Activated CD4-positive, alpha-beta T cell treated with anti-CD3 and anti-CD28 coated beads for 36 hours (primary cell): ENCODE measurements around the gene STON2. TPM values are rescaled to one million over a fixed set of nuclear protein-coding genes. Genes with fewer than 3 reads are reported as not detected.

Source experiments
- ATAC-seq: fragments of 200-7000 bp; cut with Tn5 transposase; one replicate; pipeline ENCODE4 v1.10.0; 2021; ENCODE audit warnings: mild to moderate bottlenecking, moderate library complexity
- CTCF ChIA-PET: fragments of 350-600 bp; sonication (Branson Sonifier 250); formaldehyde crosslinking; loops from one replicate; lab custom pipeline; 2021; ENCODE audit warnings: antibody characterized with exemption; lab: Charles Lee
- POLR2A ChIA-PET: fragments of 350-600 bp; sonication (Branson Sonifier 250); formaldehyde crosslinking; loops from one replicate; lab custom pipeline; 2021; ENCODE audit warnings: antibody characterized with exemption, inconsistent platforms; lab: Charles Lee
- DNase-seq: peaks from one replicate; pipeline ENCODE4 v3.0.0-alpha.2; 2020
- H3K27ac Mint-ChIP-seq: one replicate; pipeline ENCODE4 v1.8.0; 2021; ENCODE audit warnings: mixed read lengths
- H3K27me3 Mint-ChIP-seq: one replicate; pipeline ENCODE4 v1.8.0; 2021; ENCODE audit warnings: mixed read lengths
- H3K36me3 Mint-ChIP-seq: one replicate; pipeline ENCODE4 v1.8.0; 2021; ENCODE audit warnings: low read depth, mixed read lengths
- H3K4me1 Mint-ChIP-seq: one replicate; pipeline ENCODE4 v1.8.0; 2021; ENCODE audit warnings: mixed read lengths
- H3K4me3 Mint-ChIP-seq: one replicate; pipeline ENCODE4 v1.8.0; 2021; ENCODE audit warnings: mild to moderate bottlenecking, moderate library complexity, mixed read lengths
- H3K9me3 Mint-ChIP-seq: one replicate; pipeline ENCODE4 v1.8.0; 2021; ENCODE audit warnings: low read depth, mixed read lengths
- intact Hi-C, 2 experiments: fragments of 100-400 bp; cut with DNase I in 1 of 2; cut with micrococcal nuclease in 1 of 2; formaldehyde crosslinking; loops; one replicate each; pipeline versions ENCODE4 v1.14.2 to v1.15.1; 2022 to 2024; cut with DNase I, micrococcal nuclease
- total RNA-seq, 2 experiments: library from RNA; stranded (reverse); gene quantifications; one replicate each; pipeline ENCODE4 v1.2.3, GENCODE V29; 2021

Gene STON2, protein sequence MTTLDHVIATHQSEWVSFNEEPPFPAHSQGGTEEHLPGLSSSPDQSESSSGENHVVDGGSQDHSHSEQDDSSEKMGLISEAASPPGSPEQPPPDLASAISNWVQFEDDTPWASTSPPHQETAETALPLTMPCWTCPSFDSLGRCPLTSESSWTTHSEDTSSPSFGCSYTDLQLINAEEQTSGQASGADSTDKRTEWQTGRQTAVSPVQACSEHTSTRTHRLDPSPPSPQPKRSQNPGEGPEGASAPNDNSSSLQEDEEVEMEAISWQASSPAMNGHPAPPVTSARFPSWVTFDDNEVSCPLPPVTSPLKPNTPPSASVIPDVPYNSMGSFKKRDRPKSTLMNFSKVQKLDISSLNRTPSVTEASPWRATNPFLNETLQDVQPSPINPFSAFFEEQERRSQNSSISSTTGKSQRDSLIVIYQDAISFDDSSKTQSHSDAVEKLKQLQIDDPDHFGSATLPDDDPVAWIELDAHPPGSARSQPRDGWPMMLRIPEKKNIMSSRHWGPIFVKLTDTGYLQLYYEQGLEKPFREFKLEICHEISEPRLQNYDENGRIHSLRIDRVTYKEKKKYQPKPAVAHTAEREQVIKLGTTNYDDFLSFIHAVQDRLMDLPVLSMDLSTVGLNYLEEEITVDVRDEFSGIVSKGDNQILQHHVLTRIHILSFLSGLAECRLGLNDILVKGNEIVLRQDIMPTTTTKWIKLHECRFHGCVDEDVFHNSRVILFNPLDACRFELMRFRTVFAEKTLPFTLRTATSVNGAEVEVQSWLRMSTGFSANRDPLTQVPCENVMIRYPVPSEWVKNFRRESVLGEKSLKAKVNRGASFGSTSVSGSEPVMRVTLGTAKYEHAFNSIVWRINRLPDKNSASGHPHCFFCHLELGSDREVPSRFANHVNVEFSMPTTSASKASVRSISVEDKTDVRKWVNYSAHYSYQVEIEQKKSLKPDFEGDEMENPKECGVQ
- total RNA-seq: under 1 TPM; 0.05 to 0.19 TPM

GRCh38 chr14:81400202-81400678, at the start of gene STON2:
Gene STON2, minus strand, starts transcription at chr14:81400324. Its CDS starts 1,942 bp downstream, at chr14:81398382.
- ATAC-seq: peak; percentile 71
- peak; percentile 57 for DNase-seq
- intact Hi-C loops: loop anchor here (2.0 kb wide), 2 partner anchors 71 to 453 kb away; no protein-coding TSS in a partner anchor
- peaks cover 15% of the 10 kb centered on the region for H3K4me1 Mint-ChIP-seq
- H3K9me3 Mint-ChIP-seq: peaks cover 3% of the 10 kb centered on the region
- no peaks in the 10 kb centered on the region for H3K36me3 Mint-ChIP-seq
- ChIA-PET POLR2A (no interaction called here), CTCF (interaction anchor here (1.9 kb wide), 1 partner anchor 10 kb away, joined by 7 read pairs; no protein-coding TSS in a partner anchor)
- H3K27ac Mint-ChIP-seq: no peak within 1 kb of the TSS
- no peak within 1 kb of the TSS for H3K4me3 Mint-ChIP-seq
- peaks cover 12% of the 10 kb centered on the region for H3K27me3 Mint-ChIP-seq

DNA sequence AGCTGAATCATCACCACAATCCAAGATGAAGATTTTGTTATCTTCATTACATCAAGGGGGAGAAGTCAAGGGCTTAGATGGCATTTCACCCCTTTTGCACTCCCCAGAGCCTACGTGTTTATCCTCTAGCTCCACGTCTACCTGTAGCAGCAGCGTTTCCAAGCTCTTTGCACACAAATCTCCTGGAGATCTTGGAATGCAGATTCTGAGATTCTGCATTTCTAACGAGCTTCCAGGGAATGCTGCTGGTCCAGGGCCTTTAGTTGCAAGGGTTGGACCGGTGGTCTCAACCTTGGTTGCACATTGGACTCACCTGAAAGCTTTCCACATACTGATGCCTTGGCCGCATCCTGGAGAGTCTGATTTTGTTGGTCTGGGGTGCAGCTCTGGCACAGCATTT, 49.5 kb upstream of the STON2 start:
- intact Hi-C loops: no loop called here
- POLR2A ChIA-PET: no interaction called here

DNA sequence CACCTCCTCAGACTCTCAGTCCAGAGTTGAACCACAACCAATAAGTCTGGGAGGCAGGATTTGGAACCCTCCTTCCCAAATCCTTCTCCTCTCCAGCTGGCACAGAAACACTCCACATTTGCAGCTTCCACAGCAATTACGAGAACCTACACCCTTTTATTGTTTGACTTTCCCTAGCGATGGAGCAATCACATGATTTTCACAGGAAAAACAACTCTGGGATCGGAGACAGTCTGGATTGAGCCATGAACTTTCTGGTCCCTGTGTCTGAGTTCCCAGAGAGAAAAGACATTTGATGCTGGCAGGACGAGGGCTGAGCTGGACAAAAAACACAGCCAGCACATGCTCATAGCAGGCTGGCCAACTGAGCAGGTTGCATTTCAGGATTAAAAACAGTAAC, 49.0 kb upstream of the STON2 start:
- CTCF ChIA-PET: interaction anchor here (1.0 to 1.3 kb wide), 3 partner anchors 11 to 180 kb away, joined by 3 to 4 read pairs (median 4); no protein-coding TSS in a partner anchor
- Mint-ChIP-seq H3K4me3 (no peak overlapping the region), H3K27ac (no peak overlapping the region), H3K36me3 (no peaks in the 10 kb centered on the region), H3K9me3 (no peaks in the 10 kb centered on the region), H3K4me1 (no peaks in the 10 kb centered on the region), H3K27me3 (peaks cover 5% of the 10 kb centered on the region)
- intact Hi-C loops: no loop called here
- POLR2A ChIA-PET: no interaction called here
- ATAC-seq (no peak), DNase-seq (no peak)

More for the DNA sequence above, 49.5 kb upstream of the STON2 start:
- Mint-ChIP-seq H3K27me3 (peaks cover 3% of the 10 kb centered on the region), H3K9me3 (no peaks in the 10 kb centered on the region), H3K4me3 (no peak overlapping the region), H3K36me3 (no peaks in the 10 kb centered on the region), H3K27ac (no peak overlapping the region), H3K4me1 (no peaks in the 10 kb centered on the region)
- CTCF ChIA-PET: interaction anchor here (1.0 to 1.3 kb wide), 3 partner anchors 10 to 180 kb away, joined by 3 to 4 read pairs (median 4); no protein-coding TSS in a partner anchor
- ATAC-seq: no peak
- DNase-seq: no peak

DNA sequence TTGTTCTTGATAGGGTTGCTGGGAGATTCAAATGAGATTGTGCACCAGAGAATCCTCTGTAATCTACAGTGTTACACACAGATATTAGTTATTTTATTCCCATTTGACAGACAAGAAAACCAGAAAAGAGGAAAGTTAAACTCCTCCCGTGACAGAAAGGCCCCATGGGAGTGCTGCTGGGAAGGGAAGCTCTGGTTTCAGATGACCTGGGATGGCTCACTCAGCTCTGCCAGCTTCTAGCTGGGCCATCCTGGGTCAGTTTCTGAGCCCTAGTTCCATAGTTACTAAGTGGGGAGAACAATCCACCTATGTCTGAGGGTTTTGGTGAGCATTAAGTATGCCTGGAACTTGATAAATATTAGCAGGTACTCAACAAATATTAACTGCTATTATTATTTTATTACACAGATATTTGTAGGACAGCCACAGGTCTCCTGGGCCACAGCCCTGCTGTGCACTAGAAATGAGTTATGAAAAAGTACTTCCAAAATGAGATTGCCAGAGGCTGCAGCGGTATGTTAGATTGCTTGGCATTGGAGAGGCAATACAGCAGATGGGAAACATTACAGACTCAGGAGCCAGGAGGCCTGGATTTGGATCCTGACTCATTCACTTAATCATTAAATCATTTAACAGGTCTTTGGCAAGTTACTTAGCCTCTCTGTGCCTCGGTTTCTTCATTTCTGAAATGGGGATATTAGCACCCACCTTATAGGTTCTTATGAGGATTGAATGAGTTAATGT, 47.1 kb upstream of the STON2 start:
- peaks cover 17% of the 10 kb centered on the region for H3K27me3 Mint-ChIP-seq
- H3K9me3 Mint-ChIP-seq: no peaks in the 10 kb centered on the region
- ATAC-seq (no peak), DNase-seq (no peak)
- H3K36me3 Mint-ChIP-seq: no peaks in the 10 kb centered on the region
- ChIA-PET POLR2A (no interaction called here), CTCF (interaction anchor here (1.2 kb wide), 1 partner anchor 8 kb away, joined by 9 read pairs; no protein-coding TSS in a partner anchor)
- intact Hi-C loops: no loop called here
- no peaks in the 10 kb centered on the region for H3K4me1 Mint-ChIP-seq
- H3K4me3 Mint-ChIP-seq: no peak overlapping the region
- no peak overlapping the region for H3K27ac Mint-ChIP-seq

GRCh38 chr14:81446279-81447007, 46.3 kb upstream of the STON2 start:
- ChIA-PET POLR2A (no interaction called here), CTCF (interaction anchor here (1.2 kb wide), 2 partner anchors 9 to 197 kb away, joined by 3 to 9 read pairs; no protein-coding TSS in a partner anchor)
- intact Hi-C loops: no loop called here
- ATAC-seq (no peak), DNase-seq (no peak)
- no peak overlapping the region for H3K4me3 Mint-ChIP-seq
- H3K9me3 Mint-ChIP-seq: no peaks in the 10 kb centered on the region
- H3K36me3 Mint-ChIP-seq: no peaks in the 10 kb centered on the region
- peaks cover 22% of the 10 kb centered on the region for H3K27me3 Mint-ChIP-seq
- H3K4me1 Mint-ChIP-seq: no peaks in the 10 kb centered on the region
- no peak overlapping the region for H3K27ac Mint-ChIP-seq

DNA sequence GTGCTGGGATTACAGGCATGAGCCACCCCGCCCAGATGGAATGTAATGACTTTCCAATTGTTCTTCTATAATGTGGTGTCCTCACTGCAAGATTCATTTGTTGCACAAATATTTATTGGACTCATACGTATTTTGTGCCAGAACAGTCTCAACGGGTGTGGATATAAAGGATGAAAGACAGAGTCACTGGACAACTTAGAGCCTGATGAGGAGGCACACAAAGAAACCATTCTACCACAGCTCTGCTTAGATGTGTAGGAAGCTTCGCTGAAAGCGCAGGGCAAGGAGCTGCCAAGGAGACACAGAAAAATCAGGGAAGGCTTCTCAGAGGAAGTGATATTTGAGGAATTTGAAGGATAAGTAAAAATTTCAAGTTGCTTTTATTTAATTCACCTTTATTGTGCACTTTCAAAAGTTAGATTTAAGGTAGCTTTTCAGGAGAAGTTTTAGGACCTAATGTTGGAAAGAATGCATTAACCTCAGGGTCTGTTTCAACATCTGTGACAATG, 41.6 kb upstream of the STON2 start:
- H3K27me3 Mint-ChIP-seq: peaks cover 51% of the 10 kb centered on the region
- no peaks in the 10 kb centered on the region for H3K9me3 Mint-ChIP-seq
- H3K4me3 Mint-ChIP-seq: no peak overlapping the region
- DNase-seq (no peak), ATAC-seq (no peak)
- ChIA-PET CTCF (interaction anchor here (2.9 kb wide), 1 partner anchor 11 kb away, joined by 15 read pairs; no protein-coding TSS in a partner anchor), POLR2A (no interaction called here)
- H3K4me1 Mint-ChIP-seq: peaks cover 4% of the 10 kb centered on the region
- intact Hi-C loops: no loop called here
- no peaks in the 10 kb centered on the region for H3K36me3 Mint-ChIP-seq
- no peak overlapping the region for H3K27ac Mint-ChIP-seq

DNA sequence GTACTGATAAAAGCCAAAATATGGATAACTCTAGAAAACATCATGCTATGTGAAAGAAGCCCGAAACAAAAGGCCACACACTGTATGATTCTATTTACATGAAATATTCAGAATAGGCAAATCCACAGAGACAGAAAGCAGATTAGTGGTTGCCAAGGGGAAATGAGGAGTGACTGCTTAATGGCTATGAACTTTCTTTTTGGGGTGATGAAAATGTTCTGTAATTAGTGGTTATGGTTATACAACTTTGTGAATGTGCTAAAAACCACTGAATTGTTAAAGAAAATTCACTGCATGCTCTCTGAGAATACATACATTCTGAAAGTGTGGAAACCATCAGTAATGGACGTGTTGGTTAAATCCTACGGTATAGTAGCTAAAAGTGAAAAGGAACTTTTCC, 39.9 kb upstream of the STON2 start:
- CTCF ChIA-PET: interaction anchor here (2.9 kb wide), 1 partner anchor 13 kb away, joined by 15 read pairs; no protein-coding TSS in a partner anchor
- peaks cover 59% of the 10 kb centered on the region for H3K27me3 Mint-ChIP-seq
- intact Hi-C loops: no loop called here
- peaks cover 10% of the 10 kb centered on the region for H3K4me1 Mint-ChIP-seq
- no peaks in the 10 kb centered on the region for H3K9me3 Mint-ChIP-seq
- no peak overlapping the region for H3K4me3 Mint-ChIP-seq
- ATAC-seq (no peak), DNase-seq (no peak)
- H3K27ac Mint-ChIP-seq: no peak overlapping the region
- no peaks in the 10 kb centered on the region for H3K36me3 Mint-ChIP-seq
- POLR2A ChIA-PET: no interaction called here

- DNase-seq: no peak
- CTCF ChIA-PET: no interaction called here
- ATAC-seq: no peak
- H3K9me3 Mint-ChIP-seq: no peaks in the 10 kb centered on the region
- no peaks in the 10 kb centered on the region for H3K36me3 Mint-ChIP-seq
- POLR2A ChIA-PET: no interaction called here
- intact Hi-C loops: loop anchor here in 1 of 2 experiments (1.0 kb wide), 1 partner anchor 216 kb away; no protein-coding TSS in a partner anchor
- peaks cover 10% of the 10 kb centered on the region for H3K4me1 Mint-ChIP-seq
- peak overlapping the region; percentile 55 for H3K4me3 Mint-ChIP-seq
- H3K27ac Mint-ChIP-seq: no peak overlapping the region
- peaks cover 69% of the 10 kb centered on the region for H3K27me3 Mint-ChIP-seq
Observed at GRCh38 chr14:81437244-81437643, 37.1 kb upstream of the STON2 start.

DNA sequence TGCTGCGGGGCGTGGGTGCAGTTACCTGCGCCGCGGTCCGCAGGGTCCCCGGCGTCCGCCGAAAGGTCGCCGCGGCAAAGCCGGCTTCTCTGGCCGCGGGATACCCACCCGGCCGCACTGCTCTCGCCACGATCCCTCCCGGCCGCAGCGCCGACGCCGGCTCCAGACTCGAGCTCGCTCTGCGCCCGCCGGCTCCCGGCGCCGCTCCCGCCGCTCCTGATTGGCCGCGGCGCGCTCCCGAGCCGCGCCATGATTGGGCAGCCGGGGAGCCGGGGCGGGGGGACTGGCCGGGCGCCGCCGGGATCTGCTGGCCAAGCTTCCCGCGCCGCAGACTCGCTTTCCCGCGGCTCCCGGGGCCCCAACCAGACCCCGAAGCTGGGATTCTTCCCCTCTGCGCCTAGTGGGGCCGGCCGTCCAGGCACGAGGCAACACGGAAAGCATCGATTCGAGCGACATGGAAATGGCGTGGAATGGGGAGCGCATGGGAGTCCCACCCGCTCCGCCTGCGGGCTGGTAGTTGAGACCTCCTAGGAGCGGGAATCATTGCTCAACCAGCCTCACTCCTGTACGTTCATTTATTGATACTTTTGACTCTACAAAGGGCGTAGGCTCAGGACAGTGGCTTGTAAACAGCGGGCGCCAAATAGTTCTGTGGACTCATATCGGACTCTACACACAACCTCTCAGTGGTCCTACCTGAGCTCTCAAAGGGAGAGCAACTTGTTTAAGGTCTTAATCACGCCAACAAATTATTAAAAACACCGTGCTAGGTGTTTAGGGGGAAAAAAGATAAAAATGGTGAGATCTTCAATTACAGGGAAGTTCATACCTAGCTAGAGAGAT, 36.4 kb upstream of the STON2 start:
- DNase-seq (peak; percentile 69), ATAC-seq (peak; percentile 88)
- intact Hi-C loops: loop anchor here in 1 of 2 experiments (1.0 kb wide), 1 partner anchor 215 kb away; no protein-coding TSS in a partner anchor
- POLR2A ChIA-PET: interaction anchor here (1.2 kb wide), 1 partner anchor 215 kb away, joined by 4 read pairs; the partner anchor contains the start of gene GTF2A1
- H3K27ac Mint-ChIP-seq: no peak overlapping the region
- H3K9me3 Mint-ChIP-seq: no peaks in the 10 kb centered on the region
- H3K4me3 Mint-ChIP-seq: peak overlapping the region; percentile 55
- H3K27me3 Mint-ChIP-seq: peaks cover 69% of the 10 kb centered on the region
- CTCF ChIA-PET: interaction anchor here (0.6 to 0.7 kb wide), 2 partner anchors 15 to 495 kb away, joined by 3 read pairs; partner anchors contain the start of gene CEP128
- H3K4me1 Mint-ChIP-seq: peaks cover 10% of the 10 kb centered on the region
- no peaks in the 10 kb centered on the region for H3K36me3 Mint-ChIP-seq
